ENCODE measurements around the gene STK39. TPM values are rescaled to one million over a fixed set of nuclear protein-coding genes. Genes with fewer than 3 reads are reported as not detected.

Gene STK39
- total RNA-seq, 2 experiments from 2014 or later: 7.9 to 9.5 TPM

DNA sequence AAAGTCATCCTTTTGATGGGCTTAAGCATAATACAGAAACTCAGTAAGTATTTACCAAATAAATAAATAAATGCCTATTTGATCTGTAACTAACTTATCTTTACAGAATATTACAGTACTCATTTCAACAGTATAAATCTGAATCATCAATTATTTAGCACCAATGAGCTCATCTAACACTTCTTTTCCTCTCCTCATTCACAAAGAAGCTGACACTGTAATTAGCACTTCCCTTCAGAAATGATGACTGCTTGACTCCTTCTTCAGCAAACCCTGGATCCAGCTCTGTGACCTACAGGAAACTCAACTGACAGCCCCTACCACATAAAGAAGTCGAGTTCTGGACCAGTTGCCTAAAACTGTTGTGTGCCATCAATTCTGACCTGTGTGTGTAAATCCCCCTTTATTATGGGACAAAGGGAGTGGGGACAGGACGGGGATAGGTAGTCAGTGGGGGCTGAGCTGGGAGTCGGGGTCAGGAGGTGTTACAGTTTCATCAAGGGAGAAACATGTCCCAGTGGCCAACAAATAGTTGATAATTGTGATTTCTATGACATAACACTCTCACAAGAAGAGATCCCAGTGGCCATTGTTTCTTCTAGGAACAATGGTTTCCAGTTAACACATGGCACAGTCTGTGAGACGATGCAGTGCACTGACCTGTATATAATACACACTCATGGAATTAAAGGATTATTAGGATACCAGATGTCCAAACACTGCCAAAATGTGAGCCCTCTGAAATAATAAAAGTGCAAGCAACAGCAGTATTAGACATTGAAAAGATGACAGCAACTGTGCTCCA, 68.7 kb downstream of the STK39 start:
- no peak for ATAC-seq (ENCODE audit: poor library complexity)
- no peak overlapping the region for H3K27ac Mint-ChIP-seq
- no peaks in the 10 kb centered on the region for H3K9me3 ChIP-seq (ENCODE audit: control insufficient read depth in 1 of 2, insufficient read depth in 1 of 2, low read length in 2 of 2)
- peaks cover 9% of the 10 kb centered on the region for H3K36me3 ChIP-seq (ENCODE audit: insufficient read depth, low read length)
- no peaks in the 10 kb centered on the region for H3K27me3 Mint-ChIP-seq
- intact Hi-C loops (cut with DNase I, micrococcal nuclease): no loop called here
- H3K4me1 Mint-ChIP-seq (ENCODE audit: low read depth): peaks cover 53% of the 10 kb centered on the region
- H3K27ac ChIP-seq (ENCODE audit: low read depth in 1 of 2, low read length in 2 of 2): no peak overlapping the region
- H3K4me3 Mint-ChIP-seq: no peak overlapping the region
- H3K4me3 ChIP-seq (ENCODE audit: low read length): no peak overlapping the region
- TF ChIP-seq, protein P1, sequence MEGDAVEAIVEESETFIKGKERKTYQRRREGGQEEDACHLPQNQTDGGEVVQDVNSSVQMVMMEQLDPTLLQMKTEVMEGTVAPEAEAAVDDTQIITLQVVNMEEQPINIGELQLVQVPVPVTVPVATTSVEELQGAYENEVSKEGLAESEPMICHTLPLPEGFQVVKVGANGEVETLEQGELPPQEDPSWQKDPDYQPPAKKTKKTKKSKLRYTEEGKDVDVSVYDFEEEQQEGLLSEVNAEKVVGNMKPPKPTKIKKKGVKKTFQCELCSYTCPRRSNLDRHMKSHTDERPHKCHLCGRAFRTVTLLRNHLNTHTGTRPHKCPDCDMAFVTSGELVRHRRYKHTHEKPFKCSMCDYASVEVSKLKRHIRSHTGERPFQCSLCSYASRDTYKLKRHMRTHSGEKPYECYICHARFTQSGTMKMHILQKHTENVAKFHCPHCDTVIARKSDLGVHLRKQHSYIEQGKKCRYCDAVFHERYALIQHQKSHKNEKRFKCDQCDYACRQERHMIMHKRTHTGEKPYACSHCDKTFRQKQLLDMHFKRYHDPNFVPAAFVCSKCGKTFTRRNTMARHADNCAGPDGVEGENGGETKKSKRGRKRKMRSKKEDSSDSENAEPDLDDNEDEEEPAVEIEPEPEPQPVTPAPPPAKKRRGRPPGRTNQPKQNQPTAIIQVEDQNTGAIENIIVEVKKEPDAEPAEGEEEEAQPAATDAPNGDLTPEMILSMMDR (IDR thresholded peaks at IDR 0.05): no peak
- ChIA-PET CTCF (no interaction called here), POLR2A (no interaction called here)
- no peaks in the 10 kb centered on the region for H3K27me3 ChIP-seq (ENCODE audit: control insufficient read depth in 1 of 2, insufficient read depth in 2 of 2, low read length in 2 of 2)
- H3K36me3 Mint-ChIP-seq (ENCODE audit: low read depth): peaks cover 38% of the 10 kb centered on the region
- peaks cover 9% of the 10 kb centered on the region for H3K4me1 ChIP-seq (ENCODE audit: insufficient read depth, low read length)
- H3K9me3 Mint-ChIP-seq: no peaks in the 10 kb centered on the region
- DNase-seq: no peak

DNA sequence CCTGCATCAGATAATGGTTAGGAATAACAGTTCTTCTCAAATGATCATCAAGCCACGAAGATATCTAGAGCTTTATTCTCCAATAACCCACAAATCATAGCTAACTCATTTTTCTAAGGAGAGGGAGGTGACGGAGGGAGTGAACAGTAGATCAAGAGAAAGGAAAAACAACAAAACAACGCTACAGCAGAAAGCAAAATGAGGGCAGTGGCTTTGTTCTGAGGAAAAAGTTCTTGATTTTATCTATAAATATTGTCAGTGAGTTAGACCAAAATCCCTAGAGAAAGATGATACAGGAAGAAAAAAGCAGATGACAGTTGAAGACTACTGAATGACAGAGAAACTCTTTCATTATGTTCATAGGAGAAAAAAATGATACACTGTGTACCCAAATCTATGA, 71.0 kb downstream of the STK39 start:
- CTCF ChIA-PET: interaction anchor here (1.1 kb wide), 1 partner anchor 16 kb away, joined by 3 read pairs; no protein-coding TSS in a partner anchor
- H3K9me3 ChIP-seq (ENCODE audit: control insufficient read depth in 1 of 2, insufficient read depth in 1 of 2, low read length in 2 of 2): no peaks in the 10 kb centered on the region
- H3K4me3 Mint-ChIP-seq: no peak overlapping the region
- H3K4me1 Mint-ChIP-seq (ENCODE audit: low read depth): peaks cover 50% of the 10 kb centered on the region
- POLR2A ChIA-PET: interaction anchor here (1.3 kb wide), 1 partner anchor 69 kb away, joined by 3 read pairs; no protein-coding TSS in a partner anchor
- H3K27ac ChIP-seq (ENCODE audit: low read depth in 1 of 2, low read length in 2 of 2): no peak overlapping the region
- peak overlapping the region; percentile 23 for H3K27ac Mint-ChIP-seq
- peaks cover 33% of the 10 kb centered on the region for H3K36me3 Mint-ChIP-seq (ENCODE audit: low read depth)
- H3K9me3 Mint-ChIP-seq: no peaks in the 10 kb centered on the region
- peaks cover 9% of the 10 kb centered on the region for H3K4me1 ChIP-seq (ENCODE audit: insufficient read depth, low read length)
- DNase-seq (no peak), ATAC-seq (ENCODE audit: poor library complexity) (no peak)
- H3K4me3 ChIP-seq (ENCODE audit: low read length): no peak overlapping the region
- intact Hi-C loops (cut with DNase I, micrococcal nuclease): no loop called here
- TF ChIP-seq, protein P1 (IDR thresholded peaks at IDR 0.05): no peak
- no peaks in the 10 kb centered on the region for H3K27me3 Mint-ChIP-seq
- no peaks in the 10 kb centered on the region for H3K27me3 ChIP-seq (ENCODE audit: control insufficient read depth in 1 of 2, insufficient read depth in 2 of 2, low read length in 2 of 2)
- peaks cover 6% of the 10 kb centered on the region for H3K36me3 ChIP-seq (ENCODE audit: insufficient read depth, low read length)

DNA sequence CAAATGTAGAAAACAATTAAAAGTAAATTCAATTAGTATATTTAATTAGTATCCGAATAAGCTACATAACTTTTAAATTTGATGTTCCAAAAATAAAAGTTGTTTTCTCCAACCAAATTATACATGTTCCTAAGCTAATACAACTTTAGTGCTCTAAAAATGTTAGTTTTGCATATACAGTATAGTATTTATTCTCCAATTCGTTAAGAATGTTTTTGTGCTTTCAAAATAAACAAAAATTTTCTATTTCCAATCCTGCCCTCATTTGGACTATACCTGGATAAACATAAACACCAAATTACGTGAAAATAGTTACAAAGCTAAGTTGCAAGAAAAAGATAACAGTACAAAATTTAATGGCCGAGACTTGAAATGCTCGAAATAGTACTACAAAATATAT, 71.9 kb downstream of the STK39 start:
- DNase-seq (no peak), ATAC-seq (ENCODE audit: poor library complexity) (no peak)
- Histone ChIP-seq H3K27me3 (ENCODE audit: control insufficient read depth in 1 of 2, insufficient read depth in 2 of 2, low read length in 2 of 2) (no peaks in the 10 kb centered on the region), H3K9me3 (ENCODE audit: control insufficient read depth in 1 of 2, insufficient read depth in 1 of 2, low read length in 2 of 2) (no peaks in the 10 kb centered on the region), H3K27ac (ENCODE audit: low read depth in 1 of 2, low read length in 2 of 2) (no peak overlapping the region), H3K4me3 (ENCODE audit: low read length) (no peak overlapping the region), H3K36me3 (ENCODE audit: insufficient read depth, low read length) (no peaks in the 10 kb centered on the region), H3K4me1 (ENCODE audit: insufficient read depth, low read length) (peaks cover 9% of the 10 kb centered on the region)
- ChIA-PET CTCF (interaction anchor here (1.1 kb wide), 1 partner anchor 15 kb away, joined by 3 read pairs; no protein-coding TSS in a partner anchor), POLR2A (interaction anchor here (1.3 kb wide), 1 partner anchor 70 kb away, joined by 3 read pairs; no protein-coding TSS in a partner anchor)
- Mint-ChIP-seq H3K27ac (no peak overlapping the region), H3K4me3 (no peak overlapping the region), H3K9me3 (no peaks in the 10 kb centered on the region), H3K36me3 (ENCODE audit: low read depth) (peaks cover 32% of the 10 kb centered on the region), H3K27me3 (no peaks in the 10 kb centered on the region), H3K4me1 (ENCODE audit: low read depth) (peaks cover 50% of the 10 kb centered on the region)
- intact Hi-C loops (cut with DNase I, micrococcal nuclease): no loop called here
- TF ChIP-seq, protein P1 (IDR thresholded peaks at IDR 0.05): no peak
